Gastroesophageal sphincter (tissue), 4 donors: ENCODE results near the gene FRAT1. TPM values are rescaled to one million over a fixed set of nuclear protein-coding genes. Genes with fewer than 3 reads are reported as not detected.

Experiments used
- ATAC-seq: fragments of 150-250 bp; one replicate; pipeline ENCODE4 v1.9.1; 2016; ENCODE audit warnings: mild to moderate bottlenecking, moderate library complexity
- H3K27ac ChIP-seq, 4 donors: fragments of 200-600 bp; sonication (generic) in 3 of 4; 1 replicate in 3 of 4; 2 replicates in 1 of 4; pipeline ENCODE4 v1.5.1; 2016 to 2019
- H3K27me3 ChIP-seq: fragments of 200-600 bp; sonication (generic); one replicate; pipeline ENCODE4 v1.5.1; 2019
- H3K36me3 ChIP-seq, 2 donors: fragments of 200-600 bp; sonication (generic); one replicate each; pipeline ENCODE4 v1.5.1; 2019; ENCODE audit warnings: control low read depth in 1 of 2
- H3K4me1 ChIP-seq, 3 donors: fragments of 200-600 bp; sonication (generic); 1 replicate in 2 of 3; 2 replicates in 1 of 3; pipeline ENCODE4 v1.5.1; 2016 to 2019; ENCODE audit warnings: control low read depth in 2 of 3
- H3K4me3 ChIP-seq, 2 donors: fragments of 200-600 bp; sonication (generic); one replicate each; pipeline ENCODE4 v1.5.1; 2019; ENCODE audit warnings: mild to moderate bottlenecking in 1 of 2, moderate library complexity in 1 of 2
- H3K9me3 ChIP-seq, 3 donors: fragments of 200-600 bp; sonication (generic); one replicate each; pipeline ENCODE4 v1.5.1; 2017 to 2019; ENCODE audit warnings: control low read depth in 2 of 3
- CTCF ChIP-seq, 4 experiments: fragments of 200-600 bp in 2 of 4; fragments of 450-650 bp in 2 of 4; sonication (generic) in 1 of 4; IDR thresholded peaks; one replicate each; pipeline ENCODE4 v1.5.1; 2017 to 2019; ENCODE audit warnings: antibody characterized with exemption in 4 of 4, mild to moderate bottlenecking in 2 of 4, moderate library complexity in 2 of 4
- EP300 ChIP-seq: sonication (generic); formaldehyde crosslinking; IDR thresholded peaks from one replicate; pipeline ENCODE4 v1.6.1; 2017; ENCODE audit warnings: antibody characterized with exemption, mild to moderate bottlenecking
- POLR2A ChIP-seq, 2 donors: fragments of 450-650 bp; IDR thresholded peaks; one replicate each; pipeline ENCODE4 v1.6.1; 2017; ENCODE audit warnings: antibody characterized with exemption in 2 of 2, mild to moderate bottlenecking in 2 of 2, moderate library complexity in 1 of 2
- POLR2AphosphoS5 ChIP-seq: sonication (generic); formaldehyde crosslinking; IDR thresholded peaks from one replicate; pipeline ENCODE4 v1.6.1; 2017; ENCODE audit warnings: antibody characterized with exemption
- WGBS, 2 donors: methylation state at CpG; one replicate each; pipeline ENCODE4 v1.1.5; 2018; ENCODE audit warnings: low coverage in 1 of 2; 5-methylcytosine and 5-hydroxymethylcytosine counted together
- total RNA-seq, 4 donors: library from RNA; depleted of rRNA; stranded (reverse); fragments of >200 nt; gene quantifications; one replicate each; pipeline ENCODE4 v1.1.0, GENCODE V29; 2016

Gene FRAT1
- total RNA-seq: 1 to 10 TPM; 5.1 to 8.0 (median 5.5) TPM

- peak within 1 kb of the TSS; percentile 76 to 86 for H3K4me3 ChIP-seq
- TF ChIP-seq CTCF (IDR thresholded peaks at IDR 0.05) (no peak), EP300 (peak; percentile 18), POLR2AphosphoS5 (peak; percentile 14), POLR2A (IDR thresholded peaks at IDR 0.05) (peak; percentile 75 to 81)
- 0 to 1% methylated on average over 12 to 14 of the region's 79 CpGs for WGBS, 2 donors
- peaks cover 0 to 34% (median 10%) of the 10 kb centered on the region in 3 donors for H3K4me1 ChIP-seq
- H3K36me3 ChIP-seq: no peaks in the 10 kb centered on the region
- ATAC-seq: peak; percentile 92
- H3K27ac ChIP-seq: peak within 1 kb of the TSS; percentile 58 to 98 (median 93)
- H3K27me3 ChIP-seq: no peaks in the 10 kb centered on the region
- no peaks in the 10 kb centered on the region for H3K9me3 ChIP-seq
Measured at GRCh38 chr10:97318772-97319651, at the start of gene FRAT1. FRAT1 (plus strand) TSS chr10:97319271; CDS start chr10:97319454, 183 bp downstream.

GRCh38 chr10:97270523-97271154 is 48.4 kb upstream of the FRAT1 start:
- Histone ChIP-seq H3K9me3 (no peaks in the 10 kb centered on the region), H3K36me3 (peaks cover 0 to 4% of the 10 kb centered on the region in 2 donors), H3K4me1 (no peaks in the 10 kb centered on the region), H3K27ac (no peak overlapping the region), H3K4me3 (no peak overlapping the region), H3K27me3 (no peaks in the 10 kb centered on the region)
- no peak for TF ChIP-seq POLR2AphosphoS5
- no peak for TF ChIP-seq POLR2A (IDR thresholded peaks at IDR 0.05)
- TF ChIP-seq EP300: no peak
- no peak for TF ChIP-seq CTCF (IDR thresholded peaks at IDR 0.05)
- ATAC-seq: no peak
- WGBS, 2 donors: 78 to 80% methylated on average over 3 of the region's 3 CpGs

- no peaks in the 10 kb centered on the region for H3K36me3 ChIP-seq
- ATAC-seq: no peak
- H3K27me3 ChIP-seq: no peaks in the 10 kb centered on the region
- TF ChIP-seq POLR2A (IDR thresholded peaks at IDR 0.05) (no peak), POLR2AphosphoS5 (no peak), CTCF (IDR thresholded peaks at IDR 0.05) (no peak), EP300 (no peak)
- H3K27ac ChIP-seq: no peak overlapping the region
- peaks cover 0 to 13% (median 0%) of the 10 kb centered on the region in 3 donors for H3K4me1 ChIP-seq
- H3K9me3 ChIP-seq: no peaks in the 10 kb centered on the region
- no peak overlapping the region for H3K4me3 ChIP-seq
- 95 to 100% methylated on average over 2 of the region's 3 CpGs for WGBS, 2 donors
Measured at GRCh38 chr10:97273700-97274099, 45.4 kb upstream of the FRAT1 start.

- Histone ChIP-seq H3K27ac (no peak overlapping the region), H3K27me3 (no peaks in the 10 kb centered on the region), H3K36me3 (no peaks in the 10 kb centered on the region), H3K9me3 (no peaks in the 10 kb centered on the region), H3K4me1 (peaks cover 0 to 23% (median 0%) of the 10 kb centered on the region in 3 donors), H3K4me3 (no peak overlapping the region)
- no peak for TF ChIP-seq POLR2AphosphoS5
- no peak for TF ChIP-seq CTCF (IDR thresholded peaks at IDR 0.05)
- no peak for TF ChIP-seq EP300
- TF ChIP-seq POLR2A (IDR thresholded peaks at IDR 0.05): no peak
- no peak for ATAC-seq
- 54 to 70% methylated on average over 2 to 3 of the region's 9 CpGs for WGBS, 2 donors
Measured at GRCh38 chr10:97274828-97275227, 44.2 kb upstream of the FRAT1 start.
